Measurements from ENCODE around the gene CFI. TPM values are rescaled to one million over a fixed set of nuclear protein-coding genes. Genes with fewer than 3 reads are reported as not detected.

CFI gene
- total and polyA plus RNA-seq, 9 of the 15 experiments (the other 6 are each of a cell fraction or from before 2014, with no cell fraction given) = 0.30 to 8.4 (median 0.95) TPM

DNA sequence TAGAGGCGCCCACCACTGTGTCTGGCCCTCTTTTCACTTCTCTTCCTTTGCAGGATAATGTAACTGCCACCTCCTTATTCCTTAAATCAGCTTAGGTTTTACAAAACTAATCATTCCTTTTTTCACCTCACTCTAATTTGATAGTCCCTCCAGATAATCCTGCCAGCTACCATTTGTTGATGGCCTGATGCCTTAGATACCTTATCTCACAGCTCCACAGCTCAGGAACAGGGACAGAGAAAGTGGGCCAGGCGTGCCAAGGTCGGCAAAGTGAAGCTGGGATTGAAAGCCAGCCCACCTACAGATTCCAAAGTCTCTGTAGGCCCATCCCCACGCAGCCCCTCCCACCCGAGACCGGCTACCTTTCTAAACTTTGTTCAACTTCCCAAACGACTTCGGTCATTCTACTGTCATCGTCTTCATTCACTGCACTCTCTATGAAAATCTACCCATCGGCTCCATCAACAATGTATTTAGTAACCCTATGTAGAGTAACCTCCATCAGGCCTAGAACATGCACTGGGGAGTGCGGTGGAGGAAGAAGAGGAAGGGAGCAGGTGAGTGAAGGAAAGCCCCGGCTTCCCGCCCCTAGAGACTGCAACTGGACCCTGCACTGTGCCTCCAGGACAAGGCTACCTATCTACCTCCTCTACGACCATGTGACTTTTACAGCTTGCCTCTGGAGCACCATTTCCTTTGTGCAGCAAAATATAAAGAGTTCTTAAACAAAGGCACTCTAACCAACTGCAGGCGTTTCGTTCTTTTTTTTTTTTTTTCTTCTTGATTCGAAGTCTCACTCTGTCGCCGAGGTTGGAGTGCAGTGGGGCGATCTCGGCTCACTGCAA is 100.0 kb downstream of the CFI start (continued):
- TF ChIP-seq CBFA2T2 (conservative IDR thresholded peaks at IDR 0.05) (peak; percentile 55), ARID1B (IDR thresholded peaks at IDR 0.05) (peak; percentile 75), RAD51 (IDR thresholded peaks at IDR 0.05; ENCODE audit: borderline replicate concordance, low read depth) (peak; percentile 20; the same call in 1 of the 2 replicates), TCF3 (CRISPR knock-in tag; IDR thresholded peaks at IDR 0.05) (peak; percentile 53), NCOR1 (IDR thresholded peaks at IDR 0.05) (peak; percentile 50; the same call in 1 of the 2 replicates), MEIS2 (IDR thresholded peaks at IDR 0.05; ENCODE audit: partially characterized antibody) (peak; percentile 16), TEAD4 (IDR thresholded peaks at IDR 0.05; ENCODE audit: low read length) (peak; percentile 69), TEAD4 (CRISPR knock-in tag; IDR thresholded peaks at IDR 0.05; ENCODE audit: borderline replicate concordance) (no peak), KDM1A (IDR thresholded peaks at IDR 0.05) (0 out of 4 replicates have a peak, but pooled peaks of 1 of the 2 experiments have one; percentile 9), ELF4 (CRISPR knock-in tag; IDR thresholded peaks at IDR 0.05) (no peak)
- TF ChIP-seq, protein P1, sequence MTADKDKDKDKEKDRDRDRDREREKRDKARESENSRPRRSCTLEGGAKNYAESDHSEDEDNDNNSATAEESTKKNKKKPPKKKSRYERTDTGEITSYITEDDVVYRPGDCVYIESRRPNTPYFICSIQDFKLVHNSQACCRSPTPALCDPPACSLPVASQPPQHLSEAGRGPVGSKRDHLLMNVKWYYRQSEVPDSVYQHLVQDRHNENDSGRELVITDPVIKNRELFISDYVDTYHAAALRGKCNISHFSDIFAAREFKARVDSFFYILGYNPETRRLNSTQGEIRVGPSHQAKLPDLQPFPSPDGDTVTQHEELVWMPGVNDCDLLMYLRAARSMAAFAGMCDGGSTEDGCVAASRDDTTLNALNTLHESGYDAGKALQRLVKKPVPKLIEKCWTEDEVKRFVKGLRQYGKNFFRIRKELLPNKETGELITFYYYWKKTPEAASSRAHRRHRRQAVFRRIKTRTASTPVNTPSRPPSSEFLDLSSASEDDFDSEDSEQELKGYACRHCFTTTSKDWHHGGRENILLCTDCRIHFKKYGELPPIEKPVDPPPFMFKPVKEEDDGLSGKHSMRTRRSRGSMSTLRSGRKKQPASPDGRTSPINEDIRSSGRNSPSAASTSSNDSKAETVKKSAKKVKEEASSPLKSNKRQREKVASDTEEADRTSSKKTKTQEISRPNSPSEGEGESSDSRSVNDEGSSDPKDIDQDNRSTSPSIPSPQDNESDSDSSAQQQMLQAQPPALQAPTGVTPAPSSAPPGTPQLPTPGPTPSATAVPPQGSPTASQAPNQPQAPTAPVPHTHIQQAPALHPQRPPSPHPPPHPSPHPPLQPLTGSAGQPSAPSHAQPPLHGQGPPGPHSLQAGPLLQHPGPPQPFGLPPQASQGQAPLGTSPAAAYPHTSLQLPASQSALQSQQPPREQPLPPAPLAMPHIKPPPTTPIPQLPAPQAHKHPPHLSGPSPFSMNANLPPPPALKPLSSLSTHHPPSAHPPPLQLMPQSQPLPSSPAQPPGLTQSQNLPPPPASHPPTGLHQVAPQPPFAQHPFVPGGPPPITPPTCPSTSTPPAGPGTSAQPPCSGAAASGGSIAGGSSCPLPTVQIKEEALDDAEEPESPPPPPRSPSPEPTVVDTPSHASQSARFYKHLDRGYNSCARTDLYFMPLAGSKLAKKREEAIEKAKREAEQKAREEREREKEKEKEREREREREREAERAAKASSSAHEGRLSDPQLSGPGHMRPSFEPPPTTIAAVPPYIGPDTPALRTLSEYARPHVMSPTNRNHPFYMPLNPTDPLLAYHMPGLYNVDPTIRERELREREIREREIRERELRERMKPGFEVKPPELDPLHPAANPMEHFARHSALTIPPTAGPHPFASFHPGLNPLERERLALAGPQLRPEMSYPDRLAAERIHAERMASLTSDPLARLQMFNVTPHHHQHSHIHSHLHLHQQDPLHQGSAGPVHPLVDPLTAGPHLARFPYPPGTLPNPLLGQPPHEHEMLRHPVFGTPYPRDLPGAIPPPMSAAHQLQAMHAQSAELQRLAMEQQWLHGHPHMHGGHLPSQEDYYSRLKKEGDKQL (CRISPR knock-in tag; IDR thresholded peaks at IDR 0.05; ENCODE audit: borderline replicate concordance) = 0 out of 2 replicates have a peak, but pooled peaks have one; percentile 32
- TF ChIP-seq, protein P2, sequence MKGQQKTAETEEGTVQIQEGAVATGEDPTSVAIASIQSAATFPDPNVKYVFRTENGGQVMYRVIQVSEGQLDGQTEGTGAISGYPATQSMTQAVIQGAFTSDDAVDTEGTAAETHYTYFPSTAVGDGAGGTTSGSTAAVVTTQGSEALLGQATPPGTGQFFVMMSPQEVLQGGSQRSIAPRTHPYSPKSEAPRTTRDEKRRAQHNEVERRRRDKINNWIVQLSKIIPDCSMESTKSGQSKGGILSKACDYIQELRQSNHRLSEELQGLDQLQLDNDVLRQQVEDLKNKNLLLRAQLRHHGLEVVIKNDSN (CRISPR knock-in tag; IDR thresholded peaks at IDR 0.05) = peak; percentile 43; the same call in 1 of the 2 replicates
- TF ChIP-seq, protein P3, sequence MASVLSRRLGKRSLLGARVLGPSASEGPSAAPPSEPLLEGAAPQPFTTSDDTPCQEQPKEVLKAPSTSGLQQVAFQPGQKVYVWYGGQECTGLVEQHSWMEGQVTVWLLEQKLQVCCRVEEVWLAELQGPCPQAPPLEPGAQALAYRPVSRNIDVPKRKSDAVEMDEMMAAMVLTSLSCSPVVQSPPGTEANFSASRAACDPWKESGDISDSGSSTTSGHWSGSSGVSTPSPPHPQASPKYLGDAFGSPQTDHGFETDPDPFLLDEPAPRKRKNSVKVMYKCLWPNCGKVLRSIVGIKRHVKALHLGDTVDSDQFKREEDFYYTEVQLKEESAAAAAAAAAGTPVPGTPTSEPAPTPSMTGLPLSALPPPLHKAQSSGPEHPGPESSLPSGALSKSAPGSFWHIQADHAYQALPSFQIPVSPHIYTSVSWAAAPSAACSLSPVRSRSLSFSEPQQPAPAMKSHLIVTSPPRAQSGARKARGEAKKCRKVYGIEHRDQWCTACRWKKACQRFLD (CRISPR knock-in tag; IDR thresholded peaks at IDR 0.05) = peak; percentile 65

Data from K562 (cell line).